CD4-positive, alpha-beta T cell treated with Interleukin-15 for 1 hour (primary cell): Measurements from ENCODE around the gene FCHO1.
A peak's percentile ranks its signal among the peaks of the same experiment; 100 is the strongest.
"Not testable (repeated sequence)": the region's sequence is repeated elsewhere in the genome, so short reads cannot be mapped to it uniquely, and the experiment has no call there.

Experiments used
- DNase-seq: peaks from one replicate; pipeline ENCODE4 v3.0.0-alpha.2; 2020

The FCHO1 gene

GRCh38 chr19:17766543-17767131 lies 15.4 kb downstream of the FCHO1 start:
- DNase-seq: peak; percentile 62

GRCh38 chr19:17767559-17767958 lies 16.3 kb downstream of the FCHO1 start:
- DNase-seq: no peak

- no peak for DNase-seq
Measured at GRCh38 chr19:17770613-17771012, 19.3 kb downstream of the FCHO1 start.

DNA sequence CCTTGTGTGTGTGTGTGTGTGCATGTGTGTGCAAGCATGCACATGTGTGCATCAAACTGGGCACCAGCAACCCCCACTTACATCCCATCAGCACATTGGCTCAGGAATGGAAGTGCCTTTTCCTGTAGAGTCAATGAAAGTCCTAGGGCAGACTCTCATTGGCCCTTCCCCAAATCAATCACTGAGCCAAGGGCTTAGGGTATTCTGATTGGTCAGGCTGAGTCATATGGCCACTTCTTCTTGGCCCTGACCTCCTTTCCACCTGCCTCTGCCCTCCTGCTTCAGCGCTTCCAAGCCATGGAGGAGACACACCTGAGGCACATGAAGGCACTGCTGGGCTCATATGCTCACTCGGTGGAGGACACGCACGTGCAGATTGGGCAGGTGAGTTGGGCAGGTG lies 20.9 kb downstream of the FCHO1 start:
- no peak for DNase-seq

- peak; percentile 33 for DNase-seq
Measured at GRCh38 chr19:17775245-17775927, 24.1 kb downstream of the FCHO1 start.

DNA sequence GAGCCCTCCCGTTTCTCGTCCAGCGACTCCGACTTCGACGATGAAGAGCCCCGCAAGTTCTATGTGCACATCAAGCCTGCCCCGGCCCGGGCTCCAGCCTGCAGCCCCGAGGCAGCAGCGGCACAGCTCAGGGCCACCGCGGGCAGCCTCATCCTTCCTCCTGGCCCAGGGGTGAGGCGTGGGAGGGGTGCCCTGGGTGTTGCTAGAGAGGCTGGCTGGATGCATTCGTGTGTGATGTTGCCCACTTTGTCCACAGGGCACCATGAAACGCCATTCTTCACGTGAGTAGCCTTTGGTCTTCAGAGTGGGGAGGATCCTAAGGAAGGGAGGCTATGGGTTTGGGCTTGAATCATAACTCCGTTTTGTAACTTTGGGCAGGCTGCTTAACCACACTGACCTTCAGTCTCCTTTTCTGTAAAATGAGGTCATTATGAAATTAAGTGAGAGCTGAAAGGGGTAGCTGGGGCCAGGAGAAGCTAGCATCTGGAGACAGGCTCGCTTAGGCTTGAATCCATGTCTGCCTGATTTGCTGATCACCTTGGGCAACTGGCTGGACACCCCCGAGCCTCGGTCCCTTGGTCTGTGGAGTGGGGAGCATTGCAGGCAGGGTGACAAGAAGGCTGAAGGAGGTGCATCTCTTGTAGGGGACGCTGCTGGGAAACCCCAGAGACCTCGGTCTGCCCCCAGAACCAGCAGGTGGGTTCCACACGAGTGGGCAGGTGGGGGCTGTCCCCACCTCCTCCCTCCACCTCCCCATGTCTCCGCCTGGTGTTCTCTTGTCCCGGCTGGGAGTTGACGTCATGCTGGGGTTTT lies 24.9 kb downstream of the FCHO1 start:
- DNase-seq: peak; percentile 87

- DNase-seq: not testable (repeated sequence)
Measured at GRCh38 chr19:17777840-17778239, 26.6 kb downstream of the FCHO1 start.

DNA sequence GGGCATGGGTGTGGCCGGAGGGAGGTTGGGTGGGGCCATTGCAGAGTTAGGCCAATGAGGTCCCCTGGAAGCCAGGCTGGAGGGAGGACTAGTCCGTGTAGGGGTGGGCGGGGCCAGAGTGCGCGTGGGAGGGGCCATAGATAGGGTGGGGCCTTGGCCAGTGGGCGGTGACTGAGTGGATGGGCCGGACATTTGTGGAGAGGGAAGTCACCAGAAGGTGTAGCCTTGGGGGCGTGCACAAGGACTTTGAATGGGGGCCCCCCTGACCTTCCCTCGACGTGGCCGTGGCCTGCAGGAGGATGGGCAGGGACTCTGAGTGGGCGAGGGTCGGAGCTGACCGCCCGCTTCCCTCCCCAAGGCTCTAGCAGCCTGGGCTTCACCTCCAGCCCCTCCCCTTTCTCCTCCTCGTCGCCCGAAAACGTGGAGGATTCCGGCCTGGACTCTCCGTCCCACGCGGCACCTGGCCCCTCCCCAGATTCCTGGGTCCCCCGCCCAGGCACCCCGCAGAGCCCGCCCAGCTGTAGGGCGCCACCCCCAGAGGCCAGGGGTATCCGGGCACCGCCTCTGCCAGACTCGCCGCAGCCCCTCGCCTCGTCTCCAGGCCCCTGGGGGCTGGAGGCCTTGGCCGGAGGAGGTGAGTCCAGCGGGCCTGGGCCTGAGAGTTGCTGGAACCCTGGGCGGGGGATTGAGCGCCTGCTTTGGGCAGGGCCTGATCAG lies 27.1 kb downstream of the FCHO1 start:
- peak; percentile 72 for DNase-seq

DNA sequence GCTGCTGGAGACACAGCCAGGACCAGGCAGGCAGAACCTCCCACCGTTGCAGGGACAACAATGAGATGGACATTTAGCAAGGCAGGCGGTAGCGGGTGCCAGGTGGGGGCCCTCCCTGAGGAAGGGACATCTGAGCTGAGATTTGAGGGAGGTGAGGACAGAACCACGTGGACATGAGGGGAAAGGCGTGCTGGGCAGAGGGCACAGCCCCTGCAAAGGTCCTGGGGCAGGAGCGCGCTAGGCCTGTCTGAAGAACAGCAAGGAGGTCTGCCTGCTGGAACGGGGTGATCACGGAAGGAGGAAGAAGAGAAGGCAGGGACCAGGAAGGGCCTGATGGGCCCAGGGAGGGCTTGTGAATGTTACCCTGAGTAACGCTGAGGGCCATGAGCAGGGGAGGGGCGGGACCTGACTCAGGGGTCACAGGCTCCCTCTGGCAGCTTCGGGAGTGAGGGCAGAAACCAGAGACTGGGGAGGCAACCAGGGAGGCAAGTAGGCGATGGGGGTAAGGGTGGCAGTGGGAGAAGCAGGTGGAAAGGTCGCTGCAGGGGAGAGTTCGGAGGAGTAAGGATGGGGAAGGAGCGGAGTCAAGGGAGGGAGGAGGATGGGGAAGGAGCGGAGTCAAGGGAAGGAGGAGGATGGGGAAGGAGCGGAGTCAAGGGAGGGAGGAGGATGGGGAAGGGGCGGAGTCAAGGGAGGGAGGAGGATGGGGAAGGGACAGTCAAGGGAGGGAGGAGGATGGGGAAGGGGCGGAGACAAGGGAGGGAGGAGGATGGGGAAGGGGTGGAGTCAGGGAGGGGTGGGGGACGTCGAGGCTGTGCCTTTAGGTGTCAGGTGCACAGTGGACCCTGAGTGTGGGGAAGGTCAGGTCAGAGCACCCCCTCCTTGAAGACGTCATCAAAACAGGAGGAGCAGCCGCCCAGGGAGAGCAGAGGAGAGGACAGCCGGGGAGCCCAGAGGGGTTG lies 28.0 kb downstream of the FCHO1 start:
- peak; percentile 57 for DNase-seq

GRCh38 chr19:17780781-17781180 lies 29.5 kb downstream of the FCHO1 start:
- no peak for DNase-seq

DNA sequence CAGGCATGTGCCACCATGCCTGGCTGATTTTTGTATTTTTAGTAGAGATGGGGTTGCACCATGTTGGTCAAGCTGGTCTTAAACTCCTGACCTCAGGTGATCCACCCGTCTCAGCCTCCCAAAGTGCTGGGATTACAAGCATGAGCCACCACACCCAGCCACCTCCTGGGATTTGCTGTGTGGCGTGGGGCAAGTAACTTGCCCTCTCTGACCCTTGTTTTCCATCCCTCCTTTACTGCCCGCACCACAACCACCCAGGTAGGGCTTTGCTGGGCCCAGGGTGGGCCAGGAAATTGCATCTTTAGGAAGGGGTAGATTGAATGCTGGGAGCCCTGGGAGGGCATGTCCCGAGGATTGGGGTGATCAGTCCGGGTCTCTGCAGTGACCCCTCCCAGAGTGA lies 32.4 kb downstream of the FCHO1 start:
- DNase-seq: not testable (repeated sequence)

DNA sequence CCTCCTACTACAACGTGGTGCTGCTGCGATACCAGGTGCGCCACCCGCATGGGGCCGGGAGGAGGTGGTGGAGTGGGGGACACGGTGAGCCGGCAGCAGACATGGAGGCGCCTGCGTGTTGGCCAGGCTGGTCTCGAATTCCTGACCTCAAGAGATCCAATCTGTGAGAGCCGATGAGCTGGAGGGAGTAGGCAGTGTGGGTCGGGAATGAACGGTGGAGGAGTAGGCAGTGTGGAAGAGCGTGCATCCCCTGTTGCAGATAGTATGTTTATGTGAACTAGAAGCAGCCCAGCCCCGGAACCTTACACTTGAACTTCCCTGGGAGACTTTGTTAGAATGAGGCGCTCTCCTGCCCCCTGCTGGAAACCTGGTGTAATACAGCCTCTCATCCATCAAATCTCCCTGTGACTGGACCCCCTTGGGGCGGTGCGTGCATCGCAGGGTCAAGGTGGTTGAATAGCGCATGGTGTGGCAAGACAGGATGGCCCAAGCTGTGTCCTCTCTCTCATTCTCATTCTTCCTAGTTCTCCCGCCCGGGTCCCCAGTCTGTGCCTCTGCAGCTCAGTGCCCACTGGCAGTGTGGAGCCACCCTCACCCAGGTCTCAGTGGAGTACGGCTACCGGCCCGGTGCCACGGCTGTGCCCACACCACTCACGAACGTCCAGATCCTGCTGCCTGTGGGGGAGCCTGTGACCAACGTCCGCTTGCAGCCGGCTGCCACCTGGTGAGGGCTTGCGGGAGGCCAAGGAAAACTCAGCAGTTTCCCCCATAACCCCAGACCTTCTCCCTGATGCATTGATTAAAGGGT lies 33.1 kb downstream of the FCHO1 start:
- peak; percentile 61 for DNase-seq

GRCh38 chr19:17787274-17787913 lies 36.1 kb downstream of the FCHO1 start:
- DNase-seq: no peak

GRCh38 chr19:17788632-17789031 lies 37.4 kb downstream of the FCHO1 start:
- no peak for DNase-seq

DNA sequence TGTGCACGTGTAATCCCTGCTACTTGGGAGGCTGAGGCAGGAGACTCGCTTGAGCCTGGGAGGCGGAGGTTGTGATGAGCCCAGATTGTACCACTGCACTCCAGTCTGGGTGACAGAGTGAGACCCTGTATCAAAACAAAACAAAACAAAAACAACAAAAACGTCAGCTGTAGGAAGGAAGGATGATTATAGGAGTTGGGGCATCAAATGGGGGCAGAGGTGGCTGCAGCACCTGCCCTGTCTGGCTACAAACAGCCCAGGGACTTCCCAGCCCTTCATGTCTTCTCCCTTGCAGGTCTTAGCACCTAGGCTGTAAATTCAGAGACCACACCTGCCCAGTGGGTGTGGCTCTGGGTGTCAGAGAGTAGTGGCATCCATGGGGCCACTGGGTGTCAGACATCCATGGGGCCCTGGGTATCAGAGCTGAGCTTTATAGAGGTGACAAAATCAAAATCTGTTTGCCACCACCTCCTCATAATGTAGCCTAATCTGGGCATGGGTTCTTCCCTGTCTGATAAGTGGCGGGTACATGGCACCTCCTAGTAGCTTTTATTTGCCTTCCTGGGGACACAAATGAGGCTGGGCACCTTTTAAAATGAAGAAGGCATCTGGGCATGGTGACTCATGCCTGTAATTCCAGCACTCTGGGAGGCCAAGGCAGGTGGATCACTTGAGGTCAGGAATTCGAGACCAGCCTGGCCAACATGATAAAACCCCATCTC lies 38.9 kb downstream of the FCHO1 start:
- peak; percentile 25 for DNase-seq

DNA sequence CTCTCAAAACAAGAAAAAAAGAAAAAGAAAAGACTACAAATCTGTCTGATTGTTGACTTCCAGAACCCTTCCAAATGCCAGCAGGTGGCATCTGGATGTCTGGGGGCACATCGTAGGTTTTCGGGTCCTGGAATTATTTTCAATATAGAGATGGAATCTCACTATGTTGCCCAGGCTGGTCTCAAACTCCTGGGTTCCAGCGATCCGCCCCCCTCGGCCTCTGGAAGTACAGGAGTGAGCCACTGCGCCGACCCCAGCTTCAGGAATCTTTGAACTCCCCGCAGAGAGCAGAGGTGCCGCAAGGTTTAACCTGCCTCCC lies 43.1 kb downstream of the FCHO1 start:
- DNase-seq: no peak

GRCh38 chr19:17794731-17795494 lies 43.6 kb downstream of the FCHO1 start, which contains the start of gene B3GNT3:
TSS of gene B3GNT3 (plus strand) at chr19:17795138. CDS start at chr19:17807808, 12,670 bp downstream.
- no peak for DNase-seq

DNA sequence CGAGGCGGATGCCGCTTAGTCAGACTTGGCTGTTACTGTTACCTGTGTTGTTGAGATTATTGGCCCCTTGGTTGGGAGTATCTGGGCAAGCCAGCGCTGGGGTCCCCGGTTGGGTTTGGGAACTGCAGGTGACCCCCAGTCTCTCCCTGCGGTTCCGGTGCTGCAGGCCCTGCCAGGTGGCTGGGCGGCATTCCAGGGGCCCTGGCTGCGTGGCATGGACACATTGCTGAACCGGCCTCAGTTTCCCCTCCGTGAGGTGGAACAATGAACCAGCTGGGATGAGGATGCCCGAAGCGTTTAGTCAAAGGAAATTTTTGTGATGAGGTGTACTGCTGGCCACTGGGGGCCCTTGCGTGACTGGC lies 44.2 kb downstream of the FCHO1 start:
- DNase-seq: no peak
